Sigmoid colon (tissue), 7 donors: Measurements from ENCODE around the gene CDH19. TPM values are rescaled to one million over a fixed set of nuclear protein-coding genes. Genes with fewer than 3 reads are reported as not detected.

Source experiments
- DNase-seq: peaks from one replicate; pipeline ENCODE4 v3.0.0-alpha.2; 2019
- H3K27ac ChIP-seq, 4 donors: fragments of 200-600 bp; sonication (generic); one replicate each; pipeline ENCODE4 v1.5.1; 2016 to 2019; ENCODE audit warnings: mild to moderate bottlenecking in 1 of 4
- H3K27me3 ChIP-seq, 3 donors: fragments of 200-600 bp; sonication (generic); one replicate each; pipeline ENCODE4 v1.5.1; 2019; ENCODE audit warnings: mild to moderate bottlenecking in 1 of 3
- H3K36me3 ChIP-seq, 4 donors: fragments of 200-600 bp; sonication (generic); one replicate each; pipeline ENCODE4 v1.5.1; 2016 to 2019
- H3K4me1 ChIP-seq, 4 donors: fragments of 200-600 bp; sonication (generic); one replicate each; pipeline ENCODE4 v1.5.1; 2017 to 2019
- H3K4me3 ChIP-seq, 4 donors: fragments of 200-600 bp; sonication (generic); one replicate each; pipeline ENCODE4 v1.5.1; 2017 to 2019; ENCODE audit warnings: mild to moderate bottlenecking in 2 of 4, moderate library complexity in 1 of 4
- H3K9me3 ChIP-seq, 4 donors: fragments of 200-600 bp in 3 of 4; sonication (generic) in 3 of 4; one replicate each; pipeline versions ENCODE4 v1.5.1 to v1.6.1; 2013 to 2019
- CTCF ChIP-seq, 4 experiments: fragments of 450-650 bp in 3 of 4; fragments of 200-600 bp in 1 of 4; IDR thresholded peaks; one replicate each; pipeline ENCODE4 v1.5.1; 2016 to 2019; ENCODE audit warnings: antibody characterized with exemption in 4 of 4, mild to moderate bottlenecking in 3 of 4, moderate library complexity in 2 of 4
- EP300 ChIP-seq, 4 donors: sonication (generic); formaldehyde crosslinking; IDR thresholded peaks; one replicate each; pipeline ENCODE4 v1.6.1; 2017; ENCODE audit warnings: antibody characterized with exemption in 4 of 4
- POLR2A ChIP-seq, 2 donors: fragments of 450-650 bp; IDR thresholded peaks; one replicate each; pipeline ENCODE4 v1.6.1; 2016; ENCODE audit warnings: antibody characterized with exemption in 2 of 2, mild to moderate bottlenecking in 2 of 2, moderate library complexity in 2 of 2
- POLR2AphosphoS5 ChIP-seq, 4 donors: sonication (generic); formaldehyde crosslinking; IDR thresholded peaks; one replicate each; pipeline ENCODE4 v1.6.1; 2017; ENCODE audit warnings: antibody characterized with exemption in 4 of 4
- WGBS, 2 donors: extraction: QIAGEN DNeasy Blood & Tissue Kit; methylation state at CpG; one replicate each; pipeline ENCODE4 v1.1.7; 2013; 5-methylcytosine and 5-hydroxymethylcytosine counted together
- intact Hi-C: fragments of 100-400 bp; cut with DNase I; formaldehyde crosslinking; loops from one replicate; pipeline ENCODE4 v1.15.1; 2023
- polyA plus RNA-seq, 3 donors: library from polyadenylated mRNA; stranded (reverse); fragments of 200-250 nt; gene quantifications; one replicate each; pipeline ENCODE4 v1.2.3, GENCODE V29; 2013
- total RNA-seq, 4 donors: library from RNA; depleted of rRNA; stranded (reverse); fragments of >200 nt; gene quantifications; one replicate each; pipeline ENCODE4 v1.1.0, GENCODE V29; 2016
- donor health status: healthy with polysubstance abuse.
- donor health status: Bipolar disorder and iron deficiency.
- donor health status: healthy.

The CDH19 gene
- total and polyA plus RNA-seq, 7 donors = 0.46 to 69.6 (median 21.2) TPM

- H3K36me3 ChIP-seq = no peaks in the 10 kb centered on the region
- TF ChIP-seq CTCF (IDR thresholded peaks at IDR 0.05) (no peak), POLR2A (IDR thresholded peaks at IDR 0.05) (no peak), POLR2AphosphoS5 (IDR thresholded peaks at IDR 0.05) (no peak), EP300 (IDR thresholded peaks at IDR 0.05) (no peak)
- DNase-seq = no peak
- intact Hi-C loops = no loop called here
- H3K9me3 ChIP-seq = no peaks in the 10 kb centered on the region
- WGBS, 2 donors = 88 to 89% methylated on average over 4 of the region's 4 CpGs
- H3K27me3 ChIP-seq = no peaks in the 10 kb centered on the region
- no peak overlapping the region for H3K27ac ChIP-seq
- H3K4me1 ChIP-seq = no peaks in the 10 kb centered on the region
- H3K4me3 ChIP-seq = no peak overlapping the region
These were observed 37.2 kb upstream of the CDH19 start for GRCh38 chr18:66641056-66641455.

- 28 to 39% methylated on average over 4 of the region's 4 CpGs for WGBS, 2 donors
- Histone ChIP-seq H3K4me1 (no peaks in the 10 kb centered on the region), H3K36me3 (no peaks in the 10 kb centered on the region), H3K27me3 (no peaks in the 10 kb centered on the region), H3K27ac (no peak overlapping the region), H3K9me3 (no peaks in the 10 kb centered on the region), H3K4me3 (no peak overlapping the region)
- DNase-seq = peak; percentile 57
- intact Hi-C loops = no loop called here
- TF ChIP-seq CTCF (IDR thresholded peaks at IDR 0.05) (no peak), POLR2AphosphoS5 (IDR thresholded peaks at IDR 0.05) (no peak), EP300 (IDR thresholded peaks at IDR 0.05) (no peak)
These were observed 36.5 kb upstream of the CDH19 start for GRCh38 chr18:66640431-66640830.

GRCh38 chr18:66638856-66639629 is 35.2 kb upstream of the CDH19 start:
- Histone ChIP-seq H3K36me3 (no peaks in the 10 kb centered on the region), H3K4me3 (no peak overlapping the region), H3K4me1 (no peaks in the 10 kb centered on the region), H3K9me3 (no peaks in the 10 kb centered on the region), H3K27ac (no peak overlapping the region), H3K27me3 (no peaks in the 10 kb centered on the region)
- intact Hi-C loops = no loop called here
- WGBS, 2 donors = 40 to 53% methylated on average over 5 of the region's 5 CpGs
- DNase-seq = no peak
- TF ChIP-seq EP300 (IDR thresholded peaks at IDR 0.05) (no peak), POLR2AphosphoS5 (IDR thresholded peaks at IDR 0.05) (no peak), POLR2A (IDR thresholded peaks at IDR 0.05) (no peak), CTCF (IDR thresholded peaks at IDR 0.05) (no peak)

GRCh38 chr18:66635342-66635741 is 31.5 kb upstream of the CDH19 start:
- Histone ChIP-seq H3K27ac (no peak overlapping the region), H3K27me3 (no peaks in the 10 kb centered on the region), H3K9me3 (no peaks in the 10 kb centered on the region), H3K4me1 (no peaks in the 10 kb centered on the region), H3K4me3 (no peak overlapping the region), H3K36me3 (no peaks in the 10 kb centered on the region)
- DNase-seq = no peak
- intact Hi-C loops = no loop called here
- TF ChIP-seq POLR2A (IDR thresholded peaks at IDR 0.05) (no peak), EP300 (IDR thresholded peaks at IDR 0.05) (no peak), POLR2AphosphoS5 (IDR thresholded peaks at IDR 0.05) (no peak), CTCF (IDR thresholded peaks at IDR 0.05) (no peak)

- Histone ChIP-seq H3K4me1 (no peaks in the 10 kb centered on the region), H3K27me3 (no peaks in the 10 kb centered on the region), H3K4me3 (no peak overlapping the region), H3K9me3 (no peaks in the 10 kb centered on the region), H3K36me3 (no peaks in the 10 kb centered on the region), H3K27ac (no peak overlapping the region)
- TF ChIP-seq POLR2AphosphoS5 (IDR thresholded peaks at IDR 0.05) (no peak), CTCF (IDR thresholded peaks at IDR 0.05) (no peak)
- WGBS, 2 donors = 92 to 96% methylated on average over 1 of the region's 1 CpG
- DNase-seq = no peak
- intact Hi-C loops = no loop called here
These were observed 28.9 kb upstream of the CDH19 start for GRCh38 chr18:66632756-66633155.
